HG03108 (cell line): ENCODE results near the gene SYT2.
"Not testable (repeated sequence)": the region's sequence is repeated elsewhere in the genome, so short reads cannot be mapped to it uniquely, and the experiment has no call there.

ENCODE experiments used
- ATAC-seq: cut with Tn5 transposase; IDR thresholded peaks from one replicate; pipeline ENCODE4 v1.9.1; 2021; ENCODE audit warnings: moderate library complexity; ENCODE audit not compliant: unreplicated experiment

SYT2 gene

DNA sequence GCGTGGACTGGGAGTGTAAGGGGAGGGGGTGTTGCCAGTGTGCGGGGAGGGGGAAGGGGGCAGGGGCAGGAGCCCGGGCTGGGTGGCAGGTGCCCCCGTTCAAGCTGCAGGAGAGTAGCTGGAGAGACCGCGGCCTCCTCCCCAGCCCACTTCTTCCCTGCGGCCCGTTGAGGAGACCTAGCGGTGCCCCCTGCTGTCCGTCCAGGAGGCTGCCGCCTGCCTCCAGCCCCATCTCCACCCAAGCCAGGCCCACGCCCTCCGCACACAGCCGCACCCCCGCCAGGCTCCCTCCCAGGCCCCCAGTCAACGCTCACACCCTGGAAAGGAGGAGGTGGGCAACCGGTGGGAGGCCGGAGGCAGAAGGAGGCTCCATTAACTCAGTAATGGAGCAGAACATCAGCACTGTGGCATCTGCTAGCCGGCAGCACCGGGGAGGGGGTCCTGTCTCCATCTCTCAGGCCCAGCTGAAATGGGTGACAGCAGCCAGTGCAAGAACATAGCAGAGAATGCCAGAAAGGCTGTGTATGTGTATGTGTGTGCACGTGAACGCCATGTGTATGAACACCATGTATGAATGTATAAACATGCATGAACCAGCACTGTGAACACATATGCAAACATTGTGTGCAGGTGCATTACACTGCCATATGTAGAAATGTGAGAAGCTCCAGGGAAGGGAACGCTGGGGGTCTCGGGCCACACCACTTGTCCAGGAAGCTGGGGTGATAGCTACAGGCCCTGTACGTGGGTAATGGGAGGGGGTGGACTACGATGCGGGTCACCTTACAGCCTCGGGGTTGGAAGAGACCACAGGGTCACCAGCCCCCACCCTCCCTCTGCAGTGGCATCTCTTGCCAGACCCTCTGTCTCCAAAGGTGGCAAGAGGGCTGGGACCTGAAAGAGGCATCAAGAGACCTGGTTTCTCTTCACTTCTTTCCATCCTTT is 84.6 kb downstream of the SYT2 start:
- peak; percentile 45 for ATAC-seq

DNA sequence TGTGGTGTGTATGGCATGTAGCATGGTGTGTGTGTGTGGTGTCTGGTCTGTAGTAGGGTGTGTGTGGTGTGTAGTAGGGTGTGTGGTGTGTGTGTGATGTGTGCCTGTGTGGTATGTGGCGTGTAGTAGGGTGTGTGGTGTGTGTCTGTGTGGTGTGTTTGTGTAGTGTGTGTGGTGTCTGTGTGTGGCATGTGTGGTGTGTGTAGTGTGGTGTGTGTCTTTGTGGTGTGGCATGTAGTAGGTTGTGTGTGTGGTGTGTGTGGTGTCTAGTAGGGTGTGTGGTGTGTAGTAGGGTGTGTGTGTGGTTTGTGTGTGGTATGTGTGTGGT is 85.5 kb downstream of the SYT2 start:
- no peak for ATAC-seq

DNA sequence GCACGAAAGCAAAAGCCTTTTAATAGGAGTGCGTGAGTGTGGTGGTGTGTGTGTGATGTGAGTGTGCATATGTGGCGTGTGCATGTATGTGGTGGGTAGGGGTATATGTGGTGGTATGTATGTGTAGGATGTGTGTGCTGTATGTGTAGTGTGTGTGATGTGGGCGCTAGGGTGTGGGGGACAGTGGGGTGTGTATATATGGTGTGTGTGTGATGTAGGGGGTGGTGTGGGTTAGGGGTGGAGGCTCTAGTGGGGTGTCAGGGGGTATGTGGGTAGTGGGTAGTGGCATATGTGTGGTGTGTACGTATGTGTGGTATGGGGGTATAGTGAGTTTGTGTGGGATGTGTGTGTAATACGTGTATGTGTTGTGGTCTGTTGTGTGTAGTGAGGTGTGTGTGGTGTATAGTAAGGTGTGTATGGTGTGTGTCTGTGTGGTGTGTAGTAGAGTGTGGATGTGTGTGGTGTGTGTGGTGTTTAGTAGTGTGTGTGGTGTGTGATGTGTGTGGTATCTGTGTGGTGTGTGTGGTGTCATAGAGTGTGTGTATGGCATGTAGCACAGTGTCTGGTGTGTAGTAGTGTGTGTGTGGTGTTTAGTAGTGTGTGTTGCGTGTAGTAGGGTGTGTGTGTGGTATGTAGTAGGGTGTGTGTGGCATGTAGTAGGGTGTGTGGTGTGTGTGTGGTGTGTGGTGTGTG is 86.0 kb downstream of the SYT2 start:
- ATAC-seq, result no peak

DNA sequence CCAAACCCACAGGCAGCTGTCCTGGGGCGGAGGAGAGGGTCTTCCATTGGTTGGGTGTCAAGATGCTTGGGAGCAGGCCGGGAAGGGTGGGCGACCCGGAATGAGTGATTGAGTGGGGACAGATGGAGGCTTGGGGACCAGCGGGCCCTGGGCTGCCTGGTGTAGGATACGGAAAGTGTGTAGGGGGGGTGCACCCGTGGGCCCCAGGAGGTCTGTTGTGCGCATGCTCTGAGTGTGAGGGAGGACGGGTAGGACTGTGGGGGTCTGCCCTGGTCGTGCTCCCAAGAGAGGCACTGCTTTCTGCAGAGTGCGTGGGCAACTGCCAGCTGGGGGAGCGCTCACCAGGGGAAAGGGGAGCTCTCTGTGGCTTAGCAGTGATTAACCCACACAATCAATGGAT is 86.8 kb downstream of the SYT2 start:
- ATAC-seq, result not testable (repeated sequence)

DNA sequence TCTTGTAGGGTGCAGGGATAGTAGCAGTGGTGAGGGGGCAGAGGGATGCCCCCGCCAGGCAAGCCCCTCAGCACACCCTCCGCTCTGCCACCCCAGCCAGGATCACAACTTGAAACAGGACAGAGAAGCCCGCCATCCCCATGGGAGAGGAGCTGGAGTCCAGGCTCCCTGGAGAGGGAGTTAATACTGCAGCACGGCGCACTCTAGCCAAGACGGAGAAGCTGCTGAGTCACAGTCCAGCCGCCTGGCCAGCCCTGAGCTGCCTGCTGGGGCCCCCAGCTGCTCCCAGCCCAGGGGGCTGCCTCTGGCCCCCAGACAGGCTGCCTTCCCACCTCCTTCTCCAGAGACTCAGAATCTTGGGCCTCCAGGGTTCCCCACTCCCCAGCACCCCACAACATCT is 87.2 kb downstream of the SYT2 start:
- no peak for ATAC-seq

DNA sequence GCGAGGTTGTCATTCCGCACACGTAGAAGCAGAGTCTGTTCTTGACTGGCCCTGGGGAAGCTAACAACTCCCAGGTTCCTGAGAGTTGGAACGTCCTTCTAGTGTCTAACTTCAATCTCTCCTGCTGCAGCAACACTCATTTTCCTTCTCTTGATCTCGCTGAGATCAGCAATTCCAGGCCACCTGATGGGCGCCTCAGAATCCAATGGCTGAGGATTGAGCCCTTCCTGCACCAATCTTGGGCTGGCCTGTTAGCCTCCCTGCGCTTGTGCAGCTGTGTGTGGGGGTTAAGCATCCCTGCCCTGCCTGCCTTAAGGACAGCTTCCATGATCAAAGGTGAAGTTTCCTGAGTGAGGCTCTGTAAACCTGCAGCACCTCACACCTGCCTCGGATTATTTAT is 87.9 kb downstream of the SYT2 start:
- ATAC-seq, result no peak

DNA sequence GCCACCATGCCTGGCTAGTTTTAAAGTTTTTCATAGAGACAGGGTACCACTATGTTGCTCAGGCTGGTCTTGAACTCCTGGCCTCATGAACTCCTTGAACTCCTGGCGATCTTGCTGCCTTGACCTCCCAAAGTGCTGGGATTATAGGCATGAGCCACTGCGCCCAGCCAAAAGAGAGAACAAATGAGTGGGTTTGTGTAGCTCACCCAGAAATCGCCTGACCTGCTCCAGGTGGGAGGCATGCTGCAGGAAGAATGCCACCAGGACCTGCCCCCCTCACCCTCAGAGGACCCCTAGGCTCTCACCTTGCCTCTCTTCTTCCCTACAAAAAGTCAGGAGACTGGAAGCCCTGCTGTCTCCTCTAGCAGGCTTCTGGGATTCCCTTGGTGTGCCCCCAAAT is 88.8 kb downstream of the SYT2 start:
- ATAC-seq, result no peak

DNA sequence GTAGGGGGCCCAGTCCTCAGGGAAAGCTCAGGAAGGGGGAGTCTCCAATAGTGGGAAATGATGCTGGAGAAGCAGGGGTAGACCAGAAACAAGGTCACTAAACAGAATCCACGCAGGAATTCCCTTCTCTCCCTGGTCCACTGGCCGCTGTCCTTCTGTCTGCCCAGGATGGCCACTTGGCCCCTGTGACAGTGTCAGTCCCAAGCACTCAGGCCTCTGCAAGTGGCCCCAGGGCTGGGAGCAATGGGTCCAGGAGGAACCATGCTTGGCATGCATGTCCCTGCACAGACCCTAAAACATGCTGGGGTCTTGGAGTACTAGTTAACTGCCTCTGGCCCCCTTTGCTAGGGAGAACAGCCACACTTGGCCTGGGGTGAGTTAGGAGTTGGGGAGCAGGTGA is 90.2 kb downstream of the SYT2 start:
- not testable (repeated sequence) for ATAC-seq

DNA sequence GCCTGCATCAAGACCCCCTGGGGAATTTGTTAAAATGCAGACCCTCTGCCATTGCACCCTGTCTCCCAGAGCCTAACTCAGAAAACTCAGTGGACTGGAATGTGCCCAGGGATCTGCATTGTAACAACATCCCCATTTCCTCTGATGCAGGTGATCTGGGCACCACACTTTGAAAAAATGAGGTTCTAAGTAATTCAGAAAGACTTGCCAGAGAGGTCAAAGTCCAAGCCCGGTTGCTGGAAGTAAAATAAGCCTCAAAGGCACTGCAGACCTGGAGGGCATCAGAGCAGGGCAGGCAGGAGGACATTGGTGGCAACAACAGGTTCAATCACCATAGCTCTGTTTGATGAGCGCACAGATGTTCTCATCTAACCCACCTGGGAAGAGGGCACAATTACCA is 90.7 kb downstream of the SYT2 start:
- ATAC-seq, result no peak

DNA sequence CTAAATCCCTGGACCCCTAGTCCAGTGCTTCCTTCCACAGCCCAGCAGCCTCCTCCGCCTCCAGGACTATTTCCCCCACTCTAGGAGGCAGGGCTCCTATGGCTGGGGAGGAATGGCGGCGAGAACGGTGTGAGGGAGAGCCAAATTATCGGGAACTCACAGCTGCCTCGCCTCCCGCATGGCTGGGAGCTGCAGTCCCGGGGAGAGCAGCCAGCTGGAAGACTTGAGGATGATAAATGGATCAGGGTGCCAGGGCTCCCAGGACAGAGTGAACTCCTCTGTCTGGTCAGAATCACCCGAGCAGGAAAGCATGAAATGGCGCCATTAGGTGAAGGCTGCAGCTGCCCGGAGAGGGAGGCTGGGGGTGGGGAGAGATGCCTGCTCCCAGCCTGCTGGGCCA is 91.2 kb downstream of the SYT2 start:
- ATAC-seq, result not testable (repeated sequence)

DNA sequence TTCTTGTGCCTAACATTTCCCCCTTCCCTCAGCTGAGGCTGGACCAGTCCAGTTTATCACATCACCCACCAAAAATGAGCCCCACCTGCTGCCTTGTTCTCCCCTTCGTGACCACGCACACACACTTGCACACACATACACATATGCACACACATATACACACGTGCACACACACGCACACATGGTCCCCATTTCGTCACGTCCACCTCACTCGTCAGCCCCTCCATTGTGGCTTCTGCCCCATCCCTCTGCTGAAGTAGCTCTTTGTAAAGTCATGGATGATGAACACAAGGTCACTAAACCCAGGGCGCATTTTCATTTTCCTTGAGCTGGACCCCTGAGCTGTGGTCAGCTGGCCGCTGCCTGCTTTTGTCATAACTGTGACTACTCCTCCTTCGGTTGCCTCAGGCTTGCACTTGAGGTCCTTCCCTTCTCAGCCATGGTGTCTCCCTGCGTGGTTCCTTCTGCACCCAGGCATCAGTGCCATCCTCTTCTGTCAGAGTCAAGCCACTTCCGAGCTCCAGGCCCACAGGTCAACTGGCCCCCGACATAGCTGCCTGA is 93.8 kb downstream of the SYT2 start:
- peak; percentile 20 for ATAC-seq

DNA sequence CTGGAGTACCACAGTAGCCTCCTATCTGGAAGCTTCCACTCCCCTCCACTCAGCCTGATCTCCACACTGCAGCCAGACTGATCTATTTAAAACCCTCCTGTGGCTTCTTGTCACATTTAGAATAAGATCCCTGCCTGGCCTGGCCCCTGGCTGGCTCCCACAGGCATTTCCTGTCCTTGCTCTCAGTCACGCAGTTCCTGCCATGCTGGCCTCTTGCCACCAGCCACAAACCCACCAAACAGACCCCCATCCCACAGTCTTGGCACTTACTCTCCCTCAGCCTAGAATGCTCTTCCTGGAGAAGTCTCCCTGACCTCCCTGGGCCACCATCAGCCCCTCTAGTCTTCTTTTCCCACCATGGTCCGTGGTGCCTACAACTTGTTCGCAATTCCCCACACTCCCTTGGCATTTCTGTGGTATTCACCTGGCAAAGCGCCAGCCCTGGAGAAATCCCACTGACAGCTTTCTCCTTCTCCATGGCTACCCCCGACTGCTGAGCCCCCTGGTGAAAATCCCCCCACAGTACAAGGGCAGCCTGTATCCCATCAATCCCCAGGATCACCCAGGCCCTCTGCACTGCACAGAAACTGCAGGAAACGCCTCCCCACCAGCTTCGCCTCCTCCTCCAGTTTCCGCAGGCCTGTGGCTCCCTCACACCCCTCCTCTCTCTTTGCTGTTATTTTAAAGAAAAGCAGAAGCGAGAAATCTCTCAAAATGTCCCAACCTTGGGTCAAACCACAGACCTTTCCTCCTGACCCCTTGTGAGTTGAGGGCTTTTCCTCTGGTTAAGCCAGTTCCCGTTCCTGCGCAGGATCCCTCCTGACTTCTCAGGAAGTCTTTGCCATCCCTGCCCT is 94.5 kb downstream of the SYT2 start:
- peak; percentile 72 for ATAC-seq

DNA sequence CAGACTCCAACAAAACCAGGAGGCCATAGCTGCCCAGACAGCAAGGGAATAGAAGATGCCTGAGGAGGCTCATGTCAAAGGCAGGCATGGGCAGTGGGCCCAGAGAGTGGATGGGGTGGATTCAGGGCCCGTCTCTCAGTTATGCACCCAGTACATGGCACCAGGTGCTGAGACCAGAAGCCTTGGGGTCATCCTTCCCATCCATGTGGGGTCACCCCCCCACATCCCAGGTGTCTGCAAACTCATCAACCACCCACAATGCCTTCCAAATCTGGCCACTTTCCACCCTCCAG is 95.1 kb downstream of the SYT2 start:
- not testable (repeated sequence) for ATAC-seq

DNA sequence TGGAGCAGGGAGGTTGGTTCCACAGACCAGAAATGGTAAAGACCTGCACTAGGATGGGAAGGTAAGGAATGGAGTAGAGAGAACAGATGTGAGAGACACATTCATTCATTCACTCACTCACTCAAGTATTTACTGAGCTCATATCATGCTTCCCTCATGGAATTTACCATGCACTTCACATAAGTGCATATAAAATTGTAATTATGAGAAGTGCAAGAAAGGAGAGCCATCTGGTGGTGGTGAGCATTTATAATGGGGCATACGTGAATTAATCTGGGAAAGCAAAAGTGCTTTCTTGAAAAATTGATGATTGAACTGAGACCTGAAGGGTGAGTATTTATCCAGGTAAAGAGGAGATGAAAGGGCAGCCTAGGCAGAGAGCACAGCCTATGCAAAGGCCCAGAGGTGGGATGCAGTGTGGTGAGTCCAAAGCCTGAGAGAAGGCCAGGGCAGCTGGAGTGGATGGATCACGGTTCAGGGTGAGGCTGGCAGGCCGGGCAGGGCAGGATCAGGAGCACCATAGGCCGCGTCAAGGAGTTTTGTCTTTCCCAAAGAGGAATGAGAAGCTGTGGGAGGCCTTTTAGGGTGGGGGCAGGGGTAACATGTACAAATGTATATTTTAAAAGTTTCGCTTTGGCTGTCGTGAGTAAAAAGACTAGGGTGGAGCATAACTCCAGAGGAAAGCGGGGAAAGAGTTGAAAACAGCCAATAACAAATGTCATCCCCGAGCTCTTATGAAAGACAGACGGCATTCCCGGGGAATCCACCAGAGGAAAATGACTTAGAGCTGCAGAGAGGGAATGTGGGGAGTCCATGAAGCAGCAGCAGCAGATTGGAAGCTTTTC is 95.7 kb downstream of the SYT2 start:
- ATAC-seq, result not testable (repeated sequence)

DNA sequence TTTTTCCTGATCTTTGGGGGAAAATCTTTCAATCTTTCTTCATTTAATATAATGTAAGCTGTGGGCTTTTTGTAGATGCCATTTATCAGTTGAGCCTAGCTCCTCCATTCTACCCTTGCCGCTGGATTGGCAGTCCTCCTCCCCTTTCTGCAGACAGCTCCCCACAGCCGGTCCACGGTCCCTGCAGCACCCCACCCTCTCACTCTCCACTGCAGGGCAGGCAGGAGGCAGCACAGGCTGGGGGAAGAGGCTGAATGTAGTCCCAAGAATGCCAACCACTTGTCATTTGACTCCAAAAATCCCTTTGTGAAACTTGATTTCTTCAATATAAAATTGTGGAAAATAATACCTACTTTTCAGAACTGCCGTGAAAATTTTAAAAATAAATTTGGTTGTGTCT is 96.7 kb downstream of the SYT2 start:
- ATAC-seq, result no peak

DNA sequence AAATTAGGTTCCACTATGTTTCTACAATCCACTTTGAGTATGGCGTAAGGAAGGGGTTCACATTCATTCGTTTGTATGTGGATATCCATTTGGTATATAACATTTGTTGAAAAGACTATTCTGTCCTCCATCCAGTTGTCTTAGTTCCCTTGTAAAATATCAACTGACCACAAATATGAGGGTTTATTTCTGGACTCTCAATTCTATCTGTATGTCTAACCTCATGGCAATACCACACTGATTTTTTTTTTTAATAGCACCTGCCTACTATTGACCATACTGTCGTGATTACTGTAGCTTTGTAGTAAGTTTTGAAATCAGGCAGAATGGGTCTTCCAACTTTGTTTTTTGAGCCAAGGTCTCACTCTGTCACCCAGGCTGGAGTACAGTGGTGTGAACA is 98.2 kb downstream of the SYT2 start:
- not testable (repeated sequence) for ATAC-seq

DNA sequence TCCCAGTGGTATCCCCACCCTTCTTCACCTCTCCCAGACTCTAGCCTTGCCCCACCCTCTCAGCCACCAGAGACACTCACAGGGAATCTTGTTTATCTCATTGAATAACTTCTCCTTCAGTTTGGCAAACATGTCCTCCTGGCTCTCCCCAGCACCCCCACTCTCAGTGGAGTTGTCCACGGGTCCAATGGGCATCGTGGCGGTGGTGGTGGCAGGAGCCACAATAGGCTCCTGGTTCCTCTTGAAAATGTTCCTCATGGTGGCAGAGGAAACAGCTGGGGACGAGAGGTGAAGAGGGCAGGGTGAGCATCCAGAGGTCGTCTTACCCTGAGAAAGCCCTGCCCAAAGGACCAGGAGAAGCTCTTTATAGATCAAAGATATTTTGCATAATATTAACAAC is 104.7 kb downstream of the SYT2 start:
- ATAC-seq, result no peak

DNA sequence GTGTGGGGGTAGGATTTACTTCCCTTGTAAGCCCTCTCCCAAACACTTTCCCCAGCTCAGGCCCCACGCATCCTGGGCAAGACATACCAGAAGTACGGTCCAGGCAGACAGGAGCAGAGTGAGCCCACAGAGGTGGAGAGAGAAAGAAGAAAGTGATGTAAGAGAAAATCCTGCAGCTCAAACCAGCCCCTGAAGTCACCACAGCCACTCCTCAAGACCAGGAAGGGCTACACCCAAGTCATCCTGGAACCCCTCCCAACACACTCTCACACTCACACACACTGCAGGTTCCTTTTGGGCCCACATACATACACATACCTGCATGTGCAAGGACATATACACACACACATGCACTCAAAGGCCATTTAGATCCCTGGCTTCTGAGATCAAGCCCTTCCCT is 106.8 kb downstream of the SYT2 start:
- ATAC-seq, result no peak

DNA sequence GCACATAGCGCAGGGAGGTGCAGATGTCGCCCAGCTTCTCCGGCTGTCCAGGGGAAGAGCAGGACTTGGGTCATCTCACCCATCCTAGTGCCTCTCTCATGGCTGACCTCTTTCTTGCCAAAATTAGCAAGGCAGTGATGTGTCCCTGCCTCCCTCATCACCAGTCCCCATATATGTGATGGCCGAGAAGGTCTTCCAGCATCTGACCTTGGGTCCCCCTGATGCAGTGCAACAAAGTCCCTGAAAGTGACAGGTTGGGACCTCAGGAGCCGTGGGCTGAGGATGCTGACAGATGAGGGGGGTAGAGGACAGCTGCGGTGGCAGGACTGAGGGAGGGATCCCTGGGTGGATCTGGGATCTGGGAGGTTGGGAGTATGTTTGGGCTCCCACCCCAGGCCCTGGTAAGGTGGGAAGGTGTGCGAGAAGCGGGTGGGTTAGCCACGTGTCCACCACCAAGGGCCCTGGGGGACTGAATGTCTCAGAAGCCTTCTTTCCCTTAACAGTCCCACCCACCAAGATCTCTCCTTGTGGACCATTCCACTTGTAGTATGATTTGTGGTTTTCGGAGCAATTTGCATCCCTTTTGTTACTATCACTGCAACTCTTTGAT is 109.7 kb downstream of the SYT2 start:
- ATAC-seq, result no peak
